Caco-2 (cell line): ENCODE measurements around the gene KRTAP5-9. TPM values are rescaled to one million over a fixed set of nuclear protein-coding genes. Genes with fewer than 3 reads are reported as not detected.
"Not testable (repeated sequence)": the region's sequence is repeated elsewhere in the genome, so short reads cannot be mapped to it uniquely, and the experiment has no call there.

Experiments used
- BruUV-seq: library from RNA; stranded (reverse); fragments of 400-500 nt; replicated peaks from 2 replicates; lab custom pipeline; 2021; lab: Mats Ljungman, UMichigan
- CTCF ChIA-PET: fragments of 300-600 bp; sonication (Branson Sonifier 250); formaldehyde crosslinking; loops from one replicate; lab custom pipeline; 2022; ENCODE audit warnings: antibody characterized with exemption; lab: Charles Lee
- POLR2A ChIA-PET: fragments of 300-600 bp; sonication (Branson Sonifier 250); formaldehyde crosslinking; loops from one replicate; lab custom pipeline; 2022; ENCODE audit warnings: antibody characterized with exemption; lab: Charles Lee
- DNase-seq, 2 experiments: peaks; one replicate each; pipeline versions ENCODE4 v3.0.0 to v3.0.0-alpha.2; 2020 to 2022
- H3K27me3 ChIP-seq: replicated peaks from 2 replicates; pipeline ENCODE4 v1.6.0; 2011; ENCODE audit warnings: low read length; ENCODE audit not compliant: control insufficient read depth, insufficient read depth
- H3K36me3 ChIP-seq: 2 replicates; pipeline ENCODE4 v1.5.1; 2011; ENCODE audit warnings: low read length; ENCODE audit not compliant: control insufficient read depth, insufficient read depth
- H3K4me1 ChIP-seq: fragments of 250-450 bp; sonication (Bioruptor Pico); 2 replicates; pipeline ENCODE4 v1.5.1; 2020; ENCODE audit warnings: mild to moderate bottlenecking
- H3K4me3 ChIP-seq: 2 replicates; pipeline ENCODE4 v1.5.1; 2011; ENCODE audit warnings: low read depth, mild to moderate bottlenecking, control low read depth, low read length
- H3K9me3 ChIP-seq: fragments of 250-450 bp; sonication (Bioruptor Pico); 2 replicates; pipeline ENCODE4 v1.5.1; 2020; ENCODE audit warnings: mild to moderate bottlenecking, moderate library complexity
- H3K27ac Mint-ChIP-seq: one replicate; pipeline ENCODE4 v1.8.0; 2022; ENCODE audit warnings: mixed read lengths; ENCODE audit not compliant: unreplicated experiment
- H3K27me3 Mint-ChIP-seq: one replicate; pipeline ENCODE4 v1.8.0; 2022; ENCODE audit warnings: mixed read lengths; ENCODE audit not compliant: insufficient read depth, unreplicated experiment
- H3K36me3 Mint-ChIP-seq: one replicate; pipeline ENCODE4 v1.8.0; 2022; ENCODE audit warnings: mild to moderate bottlenecking, mixed read lengths; ENCODE audit not compliant: insufficient read depth, unreplicated experiment
- H3K4me1 Mint-ChIP-seq: one replicate; pipeline ENCODE4 v1.8.0; 2022; ENCODE audit warnings: low read depth, mixed read lengths; ENCODE audit not compliant: unreplicated experiment
- H3K4me3 Mint-ChIP-seq: one replicate; pipeline ENCODE4 v1.8.0; 2022; ENCODE audit warnings: mild to moderate bottlenecking, moderate library complexity, mixed read lengths; ENCODE audit not compliant: unreplicated experiment
- H3K9me3 Mint-ChIP-seq: one replicate; pipeline ENCODE4 v1.8.0; 2022; ENCODE audit warnings: mixed read lengths; ENCODE audit not compliant: unreplicated experiment
- intact Hi-C: fragments of 100-400 bp; cut with micrococcal nuclease; formaldehyde crosslinking; loops from one replicate; pipeline ENCODE4 v1.10.0; 2022; ENCODE audit not compliant: unreplicated experiment
- total RNA-seq: library from RNA; stranded (reverse); gene quantifications from 2 replicates; pipeline ENCODE4 v1.2.3, GENCODE V29; 2022
- TF ChIP-seq, protein P1 (sequence below), 2 experiments: fragments of 200-600 bp in 1 of 2; IDR thresholded peaks; 1 replicate in 1 of 2; 2 replicates in 1 of 2; pipeline versions ENCODE4 v1.5.1 to v1.8.0; 2011 to 2022; ENCODE audit warnings: antibody characterized with exemption in 1 of 2, control low read depth in 1 of 2, inconsistent platforms in 1 of 2, low read depth in 1 of 2, low read length in 1 of 2, mild to moderate bottlenecking in 1 of 2, moderate library complexity in 1 of 2; ENCODE audit not compliant: insufficient read depth in 1 of 2, severe bottlenecking in 1 of 2, unreplicated experiment in 1 of 2

The KRTAP5-9 gene
- total RNA-seq, 1 experiment from 2014 or later, result not detected

DNA sequence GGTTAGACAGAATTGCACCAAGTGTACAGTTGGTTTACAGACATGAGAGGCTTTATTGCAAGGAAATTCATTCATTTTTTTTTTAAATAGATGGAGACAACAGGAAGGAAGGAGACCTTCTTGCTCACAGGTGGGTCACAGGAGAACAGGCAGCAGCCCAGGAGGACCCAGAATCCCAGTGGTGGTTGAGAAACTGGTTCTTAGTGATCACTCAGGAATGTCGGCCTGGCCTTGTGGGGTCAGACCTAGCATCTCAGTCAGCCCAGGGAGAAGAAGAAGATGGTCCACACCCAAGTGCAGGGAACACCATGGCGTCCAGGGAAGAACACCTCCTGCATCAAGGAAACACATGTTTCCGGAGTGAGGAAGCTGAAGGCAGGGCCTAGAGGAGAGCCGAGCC is 33.6 kb downstream of the KRTAP5-9 start:
- CTCF ChIA-PET, result interaction anchor here (0.6 kb wide), 1 partner anchor 129 kb away, joined by 4 read pairs; the partner anchor contains the start of gene NADSYN1
- POLR2A ChIA-PET, result interaction anchor here (0.6 kb wide), 1 partner anchor 330 kb away, joined by 3 read pairs; no protein-coding TSS in a partner anchor
- no peak for DNase-seq
- no peak overlapping the region for H3K4me3 ChIP-seq
- no peaks in the 10 kb centered on the region for H3K9me3 ChIP-seq
- peaks cover 15% of the 10 kb centered on the region for H3K4me1 Mint-ChIP-seq
- H3K9me3 Mint-ChIP-seq, result no peaks in the 10 kb centered on the region
- peaks cover 29% of the 10 kb centered on the region for H3K4me1 ChIP-seq
- intact Hi-C loops, result loop anchor here (2.0 kb wide), 1 partner anchor 93 kb away; no protein-coding TSS in a partner anchor
- no peaks in the 10 kb centered on the region for H3K27me3 ChIP-seq
- TF ChIP-seq, protein P1, sequence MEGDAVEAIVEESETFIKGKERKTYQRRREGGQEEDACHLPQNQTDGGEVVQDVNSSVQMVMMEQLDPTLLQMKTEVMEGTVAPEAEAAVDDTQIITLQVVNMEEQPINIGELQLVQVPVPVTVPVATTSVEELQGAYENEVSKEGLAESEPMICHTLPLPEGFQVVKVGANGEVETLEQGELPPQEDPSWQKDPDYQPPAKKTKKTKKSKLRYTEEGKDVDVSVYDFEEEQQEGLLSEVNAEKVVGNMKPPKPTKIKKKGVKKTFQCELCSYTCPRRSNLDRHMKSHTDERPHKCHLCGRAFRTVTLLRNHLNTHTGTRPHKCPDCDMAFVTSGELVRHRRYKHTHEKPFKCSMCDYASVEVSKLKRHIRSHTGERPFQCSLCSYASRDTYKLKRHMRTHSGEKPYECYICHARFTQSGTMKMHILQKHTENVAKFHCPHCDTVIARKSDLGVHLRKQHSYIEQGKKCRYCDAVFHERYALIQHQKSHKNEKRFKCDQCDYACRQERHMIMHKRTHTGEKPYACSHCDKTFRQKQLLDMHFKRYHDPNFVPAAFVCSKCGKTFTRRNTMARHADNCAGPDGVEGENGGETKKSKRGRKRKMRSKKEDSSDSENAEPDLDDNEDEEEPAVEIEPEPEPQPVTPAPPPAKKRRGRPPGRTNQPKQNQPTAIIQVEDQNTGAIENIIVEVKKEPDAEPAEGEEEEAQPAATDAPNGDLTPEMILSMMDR (IDR thresholded peaks at IDR 0.05; ENCODE audit: insufficient read depth in 1 of 2, low read depth in 1 of 2, low read length in 1 of 2, severe bottlenecking in 1 of 2, unreplicated experiment in 1 of 2), result no peak
- H3K27me3 Mint-ChIP-seq, result peaks cover 2% of the 10 kb centered on the region
- no peak overlapping the region for H3K27ac Mint-ChIP-seq
- no peak overlapping the region for H3K4me3 Mint-ChIP-seq
- BruUV-seq, result no TSS peak
- H3K36me3 Mint-ChIP-seq, result no peaks in the 10 kb centered on the region
- H3K36me3 ChIP-seq, result no peaks in the 10 kb centered on the region

DNA sequence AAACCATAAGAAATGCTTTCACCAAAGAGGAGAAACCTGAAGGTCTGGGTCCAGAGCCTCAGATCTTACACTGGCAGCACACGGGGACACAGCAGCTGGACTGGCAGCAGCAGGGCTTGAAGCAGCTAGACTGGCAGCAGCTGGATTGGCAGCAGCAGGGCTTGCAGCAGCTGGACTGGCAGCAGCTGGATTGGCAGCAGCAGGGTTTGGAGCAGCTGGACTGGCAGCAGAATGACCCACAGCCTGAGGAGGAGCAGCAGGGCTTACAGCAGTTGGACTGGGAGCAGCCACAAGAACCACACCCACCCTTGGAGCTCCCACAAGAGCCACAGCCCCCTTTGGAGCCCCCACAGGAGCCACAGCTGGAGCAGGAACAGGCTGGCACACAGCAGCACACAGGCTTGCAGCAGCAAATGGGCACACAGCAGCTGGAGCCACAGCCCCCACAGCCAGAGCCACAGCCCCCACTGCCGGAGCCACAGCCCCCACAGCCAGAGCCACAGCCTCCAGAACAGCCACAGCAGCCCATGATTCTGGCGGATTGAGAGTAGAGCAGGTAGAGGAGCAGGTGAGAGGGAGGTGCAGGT is 34.2 kb downstream of the KRTAP5-9 start, which contains the start of gene KRTAP5-11:
KRTAP5-11 (minus strand) TSS at position 567 of the 587 bp plus-strand sequence; CDS start at position 529, 38 bp downstream.
- no peaks in the 10 kb centered on the region for H3K36me3 ChIP-seq
- POLR2A ChIA-PET, result interaction anchor here (0.6 kb wide), 1 partner anchor 331 kb away, joined by 3 read pairs; no protein-coding TSS in a partner anchor
- peaks cover 29% of the 10 kb centered on the region for H3K4me1 ChIP-seq
- intact Hi-C loops, result no loop called here
- BruUV-seq, result no TSS peak
- no peak within 1 kb of the TSS for H3K27ac Mint-ChIP-seq
- no peaks in the 10 kb centered on the region for H3K9me3 ChIP-seq
- TF ChIP-seq, protein P1 (IDR thresholded peaks at IDR 0.05; ENCODE audit: insufficient read depth in 1 of 2, low read depth in 1 of 2, low read length in 1 of 2, severe bottlenecking in 1 of 2, unreplicated experiment in 1 of 2), result no peak
- H3K9me3 Mint-ChIP-seq, result no peaks in the 10 kb centered on the region
- H3K4me3 ChIP-seq, result no peak within 1 kb of the TSS
- no peaks in the 10 kb centered on the region for H3K27me3 ChIP-seq
- peaks cover 2% of the 10 kb centered on the region for H3K27me3 Mint-ChIP-seq
- H3K4me3 Mint-ChIP-seq, result no peak within 1 kb of the TSS
- CTCF ChIA-PET, result interaction anchor here (0.6 kb wide), 1 partner anchor 130 kb away, joined by 4 read pairs; the partner anchor contains the start of gene NADSYN1
- no peak for DNase-seq
- H3K4me1 Mint-ChIP-seq, result peaks cover 20% of the 10 kb centered on the region
- no peaks in the 10 kb centered on the region for H3K36me3 Mint-ChIP-seq

DNA sequence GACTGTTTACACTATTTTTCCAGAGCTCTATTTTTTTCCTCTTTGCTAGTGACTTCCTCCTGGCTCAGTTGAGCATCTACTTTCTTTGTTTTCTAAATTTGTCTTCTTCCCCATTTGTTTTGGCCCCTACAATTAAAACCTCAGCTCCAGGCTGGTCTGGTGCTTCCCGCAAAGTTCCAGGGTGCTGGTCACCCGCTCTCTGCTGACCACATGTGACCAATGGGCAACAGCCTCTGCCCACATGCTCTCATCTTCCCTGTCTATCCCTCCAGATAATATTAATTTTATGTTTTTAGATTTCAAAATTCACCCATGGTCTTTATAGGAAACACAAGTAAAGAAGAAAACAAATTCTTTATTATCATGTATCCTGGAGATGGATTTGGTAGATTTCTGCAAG is 34.7 kb downstream of the KRTAP5-9 start:
- peaks cover 26% of the 10 kb centered on the region for H3K4me1 Mint-ChIP-seq
- CTCF ChIA-PET, BruUV-seq, H3K36me3 Mint-ChIP-seq, DNase-seq, H3K27me3 ChIP-seq, H3K27me3 Mint-ChIP-seq, H3K9me3 ChIP-seq, H3K4me3 ChIP-seq, intact Hi-C loops, POLR2A ChIA-PET, H3K9me3 Mint-ChIP-seq, H3K36me3 ChIP-seq, H3K4me3 Mint-ChIP-seq, H3K27ac Mint-ChIP-seq: not testable (repeated sequence)
- peaks cover 29% of the 10 kb centered on the region for H3K4me1 ChIP-seq

DNA sequence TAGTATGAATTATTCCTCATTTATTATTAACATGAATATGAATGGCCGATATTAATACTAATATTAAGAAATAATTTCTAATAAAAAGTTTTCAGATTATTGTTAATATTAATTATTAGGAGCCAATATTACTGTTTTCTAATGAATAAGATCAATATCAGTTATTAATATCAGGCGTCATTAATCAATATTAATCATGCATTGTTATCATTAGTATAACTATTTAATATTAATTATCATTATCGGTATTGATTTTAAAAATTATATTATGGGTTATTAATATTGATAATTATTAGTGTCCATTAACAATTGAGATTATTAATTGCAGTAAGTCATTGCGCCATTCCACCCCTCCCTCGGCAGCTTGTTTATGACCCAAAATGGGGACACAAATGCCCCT is 37.5 kb downstream of the KRTAP5-9 start:
- H3K9me3 Mint-ChIP-seq, POLR2A ChIA-PET, H3K4me3 ChIP-seq, H3K4me3 Mint-ChIP-seq, CTCF ChIA-PET, H3K36me3 Mint-ChIP-seq, DNase-seq, intact Hi-C loops, BruUV-seq, H3K9me3 ChIP-seq, H3K27me3 ChIP-seq, H3K27me3 Mint-ChIP-seq, H3K27ac Mint-ChIP-seq, H3K36me3 ChIP-seq: not testable (repeated sequence)
- H3K4me1 ChIP-seq, result peaks cover 30% of the 10 kb centered on the region
- peaks cover 46% of the 10 kb centered on the region for H3K4me1 Mint-ChIP-seq

DNA sequence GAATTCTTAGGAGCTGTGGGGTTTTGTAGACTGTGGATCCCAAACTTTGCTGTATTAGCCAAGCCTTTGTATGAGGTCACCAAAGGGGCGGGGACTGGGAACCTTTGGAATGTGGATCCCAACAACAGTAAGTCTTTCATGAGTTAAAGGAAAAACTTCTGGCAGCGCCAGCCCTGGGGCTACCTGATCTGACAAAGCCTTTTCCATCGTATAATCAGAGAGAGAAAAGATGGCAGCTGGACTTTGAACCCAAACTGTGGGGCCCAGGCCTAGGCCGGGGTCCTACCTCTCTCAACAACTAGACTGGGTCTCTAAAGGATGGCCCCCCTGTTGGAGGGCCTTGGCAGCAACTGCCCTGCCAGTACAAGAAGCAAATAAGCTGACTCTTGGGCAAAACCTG is 40.1 kb downstream of the KRTAP5-9 start:
- H3K4me1 ChIP-seq, result peaks cover 21% of the 10 kb centered on the region
- H3K36me3 Mint-ChIP-seq, H3K4me3 ChIP-seq, H3K27me3 ChIP-seq, H3K9me3 Mint-ChIP-seq, H3K36me3 ChIP-seq, H3K9me3 ChIP-seq, BruUV-seq, intact Hi-C loops, H3K27me3 Mint-ChIP-seq, POLR2A ChIA-PET: not testable (repeated sequence)
- DNase-seq, result peak; percentile 92 to 96
- Mint-ChIP-seq H3K4me1 (peaks cover 40% of the 10 kb centered on the region), H3K4me3 (peak overlapping the region; percentile 42), H3K27ac (peak overlapping the region; percentile 84)
- CTCF ChIA-PET, result interaction anchor here (2.3 kb wide), 1 partner anchor 8 kb away, joined by 10 read pairs; no protein-coding TSS in a partner anchor
